D341Med (cell line): ENCODE results near the gene MOGAT1.
A peak's percentile ranks its signal among the peaks of the same experiment; 100 is the strongest.
"Not testable (repeated sequence)": the region's sequence is repeated elsewhere in the genome, so short reads cannot be mapped to it uniquely, and the experiment has no call there.

Experiments used
- DNase-seq: peaks from one replicate; pipeline ENCODE4 v3.0.0; 2012; ENCODE audit warnings: low spot score

The MOGAT1 gene

DNA sequence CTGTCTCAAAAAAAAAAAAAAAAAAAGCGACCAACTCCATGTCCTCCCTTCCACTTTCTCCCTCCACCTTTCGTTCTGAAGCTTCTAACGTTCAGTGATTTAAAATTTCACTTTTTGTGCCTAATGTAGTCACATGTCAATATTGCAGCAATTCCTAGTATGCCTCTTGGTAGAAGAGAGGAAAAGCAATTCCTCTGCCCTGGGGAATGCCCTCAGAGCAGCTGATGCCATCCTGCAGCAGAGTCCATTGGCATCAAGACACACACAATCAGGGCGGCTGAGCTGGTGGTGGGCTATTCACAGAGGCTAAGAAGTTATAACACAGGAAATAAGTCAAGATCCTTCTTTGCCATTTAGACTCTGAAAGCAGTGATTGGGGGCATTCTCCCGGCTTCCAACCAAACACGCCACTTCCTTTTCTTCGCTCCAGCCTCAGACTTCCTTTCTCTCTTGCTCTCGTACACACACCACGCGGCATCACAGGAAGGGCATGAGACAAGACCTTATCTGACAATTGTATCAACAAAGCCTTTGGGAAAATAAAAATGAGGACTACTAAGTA lies 71.9 kb downstream of the MOGAT1 start:
- DNase-seq: no peak

DNA sequence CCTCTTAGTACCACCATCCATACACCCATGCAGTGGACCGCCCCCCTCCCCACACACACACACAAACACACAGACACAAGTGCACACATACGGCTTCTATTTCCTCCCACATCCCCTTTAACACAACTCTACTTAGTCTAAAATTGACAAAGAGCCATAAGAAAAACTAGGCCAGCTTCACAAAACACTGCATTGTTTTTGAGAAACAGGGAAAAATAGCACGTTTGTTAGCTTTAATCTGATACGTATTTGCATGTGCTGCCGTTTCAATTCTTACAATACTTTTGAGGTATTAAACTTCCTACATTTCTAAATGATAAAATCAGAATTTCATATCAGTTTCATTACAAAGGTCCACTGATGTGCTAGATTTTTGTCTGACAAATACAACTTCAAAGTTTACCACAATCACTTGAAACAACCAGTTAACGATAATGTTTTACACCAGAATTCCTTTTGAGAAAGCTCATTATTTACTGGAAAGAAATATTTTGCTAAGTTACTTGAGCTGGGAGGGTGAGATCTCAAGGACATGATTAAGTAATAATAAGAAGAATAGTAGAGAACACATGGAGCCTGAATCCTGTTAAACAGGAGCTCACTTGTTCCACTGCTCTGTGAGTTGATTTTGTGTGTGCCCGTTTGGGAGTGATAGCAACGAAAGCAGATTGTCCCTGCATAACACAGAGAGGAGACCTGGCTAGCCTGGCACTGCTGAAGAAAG lies 74.5 kb downstream of the MOGAT1 start:
- DNase-seq: no peak

GRCh38 chr2:222747526-222748160 lies 76.2 kb downstream of the MOGAT1 start:
- DNase-seq: no peak

GRCh38 chr2:222750533-222750932 lies 79.1 kb downstream of the MOGAT1 start:
- no peak for DNase-seq

GRCh38 chr2:222751238-222751637 lies 79.8 kb downstream of the MOGAT1 start:
- no peak for DNase-seq

- peak; percentile 42 for DNase-seq
Observed at GRCh38 chr2:222751821-222752719, 80.6 kb downstream of the MOGAT1 start.

DNA sequence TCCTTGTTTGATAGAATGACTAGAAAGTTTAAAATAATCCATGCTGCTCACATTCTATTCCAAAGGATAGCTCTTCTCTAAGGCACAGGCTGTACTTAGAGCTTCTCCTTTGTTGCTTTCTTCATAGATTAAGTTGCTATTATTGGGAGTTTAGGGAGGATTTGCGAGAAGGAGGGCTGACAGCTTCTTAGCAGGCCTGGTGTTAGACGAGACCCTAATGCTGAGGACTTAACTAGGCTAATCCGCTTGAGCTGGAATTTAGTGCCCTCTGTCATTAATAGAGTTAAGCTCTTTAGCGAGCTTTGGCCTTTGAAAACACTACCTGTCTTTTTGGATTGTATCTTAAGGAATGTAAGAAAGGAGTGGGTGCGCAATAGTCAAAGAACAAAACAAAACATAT lies 81.3 kb downstream of the MOGAT1 start:
- peak; percentile 69 for DNase-seq

DNA sequence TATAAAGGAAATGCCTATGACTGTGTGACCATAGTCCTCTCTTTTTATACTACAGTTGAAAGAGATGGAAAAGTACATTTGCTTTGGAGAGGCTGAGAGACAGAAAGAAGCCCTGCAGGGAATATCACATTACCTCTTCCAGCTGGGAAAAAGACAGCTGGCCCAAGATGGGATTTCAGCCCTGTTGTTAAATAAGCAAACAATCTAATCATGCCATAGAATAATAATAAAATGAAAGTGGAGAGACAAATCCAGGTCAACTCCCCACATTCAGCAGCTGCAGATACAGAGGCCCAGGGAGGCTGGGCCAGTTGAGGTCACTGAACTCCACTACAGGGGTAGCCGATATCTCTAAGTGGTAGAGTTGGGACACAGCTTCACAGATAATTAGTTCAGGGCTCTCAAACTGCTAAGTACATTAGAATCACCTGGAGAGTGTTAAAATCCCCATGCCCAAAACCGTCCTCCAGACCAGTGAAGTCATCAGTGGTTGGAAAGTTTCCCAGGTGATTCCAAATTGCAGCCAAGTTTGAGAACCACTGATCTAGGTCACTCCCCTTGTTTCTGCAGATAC lies 81.9 kb downstream of the MOGAT1 start:
- peak; percentile 38 for DNase-seq

DNA sequence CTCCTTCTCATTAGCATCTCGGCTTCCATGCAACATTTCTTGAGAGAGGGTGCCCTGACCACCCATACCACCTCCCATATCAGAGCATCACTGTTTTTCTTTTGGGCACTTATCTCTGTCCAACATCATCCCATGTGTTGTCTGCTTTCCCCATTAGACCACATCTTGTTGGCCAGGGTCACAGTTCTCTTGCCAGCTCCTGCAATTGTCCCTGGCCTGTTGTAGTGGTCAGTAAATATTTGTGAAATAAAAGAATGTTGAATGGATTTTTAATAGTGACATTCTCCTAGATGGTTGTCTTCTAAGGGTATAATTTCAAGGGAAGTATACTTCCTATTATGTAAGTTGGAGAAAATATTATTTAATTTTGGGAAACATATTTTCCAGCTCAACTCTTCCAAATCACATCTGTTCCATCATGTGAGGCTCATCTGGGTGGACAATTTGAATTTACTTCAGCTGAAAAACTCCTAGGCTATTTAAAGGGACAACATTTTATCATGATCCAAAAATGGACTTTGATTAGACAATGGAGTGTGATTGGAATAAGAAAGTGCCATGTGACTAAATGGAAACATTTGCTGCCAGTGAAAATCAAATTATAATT lies 83.0 kb downstream of the MOGAT1 start:
- DNase-seq: no peak

- not testable (repeated sequence) for DNase-seq
Observed at GRCh38 chr2:222755593-222755992, 84.1 kb downstream of the MOGAT1 start.

DNA sequence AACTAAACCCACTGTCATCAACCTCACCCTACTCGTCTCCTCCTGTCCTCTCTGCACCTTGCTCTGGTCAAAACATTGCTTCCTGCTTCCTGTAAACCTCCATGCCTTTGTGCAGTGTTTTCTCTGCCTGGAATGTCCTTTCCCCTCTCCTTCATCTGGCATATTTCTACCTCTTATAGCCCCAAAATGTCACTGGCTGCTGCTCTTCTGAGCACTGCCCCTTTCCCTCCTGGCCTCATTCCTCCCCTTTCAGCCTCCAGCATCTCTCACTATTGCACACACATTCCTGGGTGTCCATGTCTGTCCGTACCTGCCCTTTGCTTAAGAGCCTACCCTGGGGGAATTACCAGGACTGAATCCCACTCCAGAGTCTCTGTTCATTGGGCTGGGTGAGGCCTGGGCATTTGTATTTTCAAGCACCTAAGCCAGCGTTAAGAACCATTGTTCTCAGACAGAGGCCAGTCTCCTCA lies 84.9 kb downstream of the MOGAT1 start:
- no peak for DNase-seq

GRCh38 chr2:222756951-222757650 lies 85.6 kb downstream of the MOGAT1 start:
- DNase-seq: no peak
